Bladder microvascular endothelial cell (primary cell): Measurements from ENCODE around the gene ZNF777. TPM values are rescaled to one million over a fixed set of nuclear protein-coding genes. Genes with fewer than 3 reads are reported as not detected.

Experiments
- total RNA-seq: library from RNA; depleted of rRNA; stranded (reverse); fragments of >200 nt; gene quantifications from 2 replicates; pipeline ENCODE4 v1.2.3, GENCODE V29; 2014

Gene ZNF777
- total RNA-seq: 2.4 and 5.7 TPM in 2 replicates

DNA sequence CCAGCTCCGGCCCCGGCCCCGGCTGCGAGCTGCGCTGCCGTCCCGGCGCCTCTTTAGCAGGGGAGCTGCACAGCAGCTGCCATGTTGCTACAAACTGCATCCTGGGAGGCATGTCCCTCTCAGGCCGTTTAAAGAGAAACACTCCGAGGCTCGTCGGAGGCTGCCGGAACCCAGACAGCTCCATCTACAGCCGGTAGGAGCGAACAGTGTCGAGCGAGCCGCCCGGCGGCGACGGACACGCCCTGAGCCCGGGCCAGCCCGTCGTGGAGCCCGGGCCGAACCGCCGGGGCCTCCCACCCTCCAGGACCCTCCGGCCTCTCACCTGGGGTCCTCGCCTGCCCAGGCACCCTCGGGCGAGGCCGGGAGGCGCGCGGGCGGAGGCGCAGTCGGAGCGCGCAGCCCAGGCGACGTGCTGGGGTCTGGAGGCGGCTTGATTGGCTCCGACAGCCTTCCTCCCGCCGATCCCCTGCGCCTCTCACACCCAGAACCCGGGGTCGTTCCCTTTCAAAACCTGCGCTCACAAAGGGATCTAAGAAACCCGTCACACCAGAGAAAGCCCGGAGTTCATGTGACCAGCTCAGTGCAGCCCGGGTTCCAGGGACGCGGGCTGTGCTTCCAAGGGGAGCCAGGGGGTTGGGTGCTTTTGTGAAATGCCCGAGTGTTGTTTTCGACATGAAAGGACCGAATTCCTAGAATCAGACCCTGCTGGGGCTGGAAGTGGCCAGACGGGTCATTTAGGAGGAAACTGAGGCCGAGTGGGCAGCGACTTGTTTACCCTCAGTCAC lies at the start of gene ZNF777:
ZNF777 (minus strand) TSS at position 570 of the 785 bp plus-strand sequence. CDS start 5,040 bp downstream, outside the sequence.

DNA sequence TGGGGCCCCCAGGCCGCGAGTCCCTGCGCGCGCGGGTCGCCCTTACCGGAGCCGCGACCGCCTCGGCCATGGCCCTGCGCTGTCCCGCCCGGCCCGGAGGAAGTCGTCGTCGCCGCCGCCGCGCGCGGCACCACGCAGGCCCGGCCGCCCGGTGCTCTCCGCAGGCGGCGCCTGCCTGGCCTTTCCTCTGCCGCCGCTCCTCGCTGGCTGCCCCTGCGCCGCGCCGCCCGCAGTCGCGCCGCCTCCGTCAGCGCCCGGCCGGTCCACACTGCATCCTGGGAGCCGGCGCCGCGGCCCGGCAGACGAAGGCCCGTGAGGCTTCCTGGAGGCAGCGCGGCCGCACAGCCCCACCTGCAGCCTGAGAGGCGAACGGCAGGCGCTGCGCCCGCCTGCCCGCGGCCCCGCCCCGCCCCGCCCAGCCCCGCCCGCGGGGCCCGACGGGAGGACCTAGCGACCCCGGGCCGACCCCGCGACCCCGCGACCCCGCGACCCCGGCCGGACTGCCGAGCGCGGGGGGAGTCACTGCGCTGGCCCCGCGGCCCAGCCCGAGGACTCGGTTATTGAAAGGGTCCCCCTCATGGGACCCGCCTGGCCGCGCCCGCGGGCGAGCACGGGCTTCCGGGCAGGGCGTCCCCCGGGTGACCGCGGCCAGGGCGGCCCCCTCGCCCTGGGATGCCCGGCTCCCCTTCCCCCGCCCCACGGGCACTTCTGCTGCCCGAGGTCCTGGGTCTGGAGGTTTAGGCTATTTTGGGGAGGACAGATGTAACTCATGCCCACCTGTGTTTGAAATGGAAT lies 36.8 kb upstream of the ZNF777 start, which contains the start of gene ZNF746:
ZNF746 (minus strand) TSS at position 343 of the 795 bp plus-strand sequence; CDS start at position 70, 273 bp downstream.

Other genes with a start within 250 kb of the ZNF777 start
- 2.9 and 4.5 TPM in 2 replicates for gene ZNF212, start 221.4 kb downstream of the ZNF777 start, total RNA-seq
- gene ZNF783, start 198.9 kb downstream of the ZNF777 start, total RNA-seq: 3.9 and 6.8 TPM in 2 replicates
- 12.6 and 15.9 TPM in 2 replicates for gene ZNF746, start 36.7 kb upstream of the ZNF777 start, total RNA-seq